Karpas-422 (cell line): ENCODE data around the gene GPD1L. TPM values are rescaled to one million over a fixed set of nuclear protein-coding genes. Genes with fewer than 3 reads are reported as not detected.

ENCODE experiments used
- DNase-seq: peaks from one replicate; pipeline ENCODE4 v3.0.0-alpha.2; 2015
- H2AFZ ChIP-seq: fragments of 200-600 bp; sonication (generic); 2 replicates; pipeline ENCODE4 v1.6.1; 2014; ENCODE audit warnings: antibody characterized with exemption, low read length, mixed read lengths
- H3K27ac ChIP-seq: fragments of 200-600 bp; sonication (generic); 2 replicates; pipeline ENCODE4 v1.5.1; 2014; ENCODE audit warnings: mild to moderate bottlenecking, low read length, moderate library complexity
- H3K27me3 ChIP-seq: fragments of 200-600 bp; sonication (generic); 2 replicates; pipeline ENCODE4 v1.6.1; 2014; ENCODE audit warnings: low read length, mixed read lengths
- H3K36me3 ChIP-seq: fragments of 200-600 bp; sonication (generic); 2 replicates; pipeline ENCODE4 v1.6.1; 2014; ENCODE audit warnings: low read length, mixed read lengths; ENCODE audit not compliant: insufficient read depth
- H3K4me1 ChIP-seq: fragments of 200-600 bp; sonication (generic); 2 replicates; pipeline ENCODE4 v1.6.1; 2014; ENCODE audit warnings: mild to moderate bottlenecking, low read length, mixed read lengths
- H3K4me2 ChIP-seq: fragments of 200-600 bp; sonication (generic); 2 replicates; pipeline ENCODE4 v1.6.1; 2014; ENCODE audit warnings: low read length, low read depth, mild to moderate bottlenecking; ENCODE audit not compliant: poor library complexity, severe bottlenecking
- H3K4me3 ChIP-seq: fragments of 200-600 bp; sonication (generic); 2 replicates; pipeline ENCODE4 v1.5.1; 2014; ENCODE audit warnings: mild to moderate bottlenecking, antibody characterized with exemption, low read length, mixed read lengths
- H3K79me2 ChIP-seq: fragments of 200-600 bp; sonication (generic); 2 replicates; pipeline ENCODE4 v1.6.1; 2014; ENCODE audit warnings: mild to moderate bottlenecking, low read length, mixed read lengths
- H3K9ac ChIP-seq: fragments of 200-600 bp; sonication (generic); 2 replicates; pipeline ENCODE4 v1.6.0; 2014; ENCODE audit warnings: low read length
- H3K9me2 ChIP-seq: fragments of 200-600 bp; sonication (generic), shearing (Covaris generic); replicated peaks from 2 replicates; pipeline ENCODE4 v1.6.0; 2014; ENCODE audit warnings: mild to moderate bottlenecking, low read length, moderate library complexity; ENCODE audit not compliant: insufficient read depth
- H3K9me3 ChIP-seq: fragments of 300-700, 200-600 bp; sonication (generic); 2 replicates; pipeline ENCODE4 v1.6.1; 2014; ENCODE audit warnings: low read length, mixed read lengths
- H4K20me1 ChIP-seq: fragments of 200-600 bp; sonication (generic); 2 replicates; pipeline ENCODE4 v1.6.1; 2014; ENCODE audit warnings: mild to moderate bottlenecking, antibody characterized with exemption, low read length, low read depth; ENCODE audit not compliant: insufficient read depth
- total RNA-seq: library from RNA; depleted of rRNA; stranded (reverse); fragments of >200 nt; shearing (Covaris generic); gene quantifications from 2 replicates; pipeline ENCODE4 v1.2.3, GENCODE V29; 2014; ENCODE audit warnings: low replicate concordance

GPD1L gene
- total RNA-seq, 1 experiment from 2014 or later, result 13.5 TPM

DNA sequence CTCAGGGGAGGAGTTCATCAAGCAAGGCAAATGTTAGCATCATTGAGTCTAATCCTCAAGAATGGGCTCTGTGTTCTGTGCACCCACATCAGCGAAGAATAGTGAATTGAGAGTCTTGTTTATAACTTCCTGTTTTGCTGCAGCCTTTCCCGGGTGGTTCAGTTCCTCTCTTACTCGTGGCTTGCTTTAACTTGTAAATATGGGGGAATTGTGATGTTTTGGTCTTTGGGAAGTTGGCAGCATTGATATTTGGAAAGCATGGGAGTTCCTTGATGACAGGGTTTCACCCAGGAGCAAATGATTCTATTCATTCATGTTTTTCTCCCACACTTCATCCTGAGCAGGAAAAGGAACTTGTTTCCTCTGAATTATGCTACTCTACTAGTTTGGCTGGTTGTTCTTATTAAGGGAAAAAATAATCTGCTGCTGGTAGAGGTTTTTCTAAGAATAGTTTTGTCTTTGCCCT, 40.4 kb downstream of the GPD1L start:
- Histone ChIP-seq H3K9me3 (no peaks in the 10 kb centered on the region), H2AFZ (peak overlapping the region; percentile 79), H3K27me3 (no peaks in the 10 kb centered on the region), H3K79me2 (no peaks in the 10 kb centered on the region), H4K20me1 (no peaks in the 10 kb centered on the region), H3K9ac (peak overlapping the region; percentile 16), H3K9me2 (no peaks in the 10 kb centered on the region), H3K27ac (peak overlapping the region; percentile 61), H3K36me3 (no peaks in the 10 kb centered on the region), H3K4me2 (peak overlapping the region; percentile 45), H3K4me1 (peaks cover 26% of the 10 kb centered on the region), H3K4me3 (0 out of 2 replicates have a peak overlapping the region, but pooled peaks have one; percentile 16)
- DNase-seq, result peak; percentile 51

DNA sequence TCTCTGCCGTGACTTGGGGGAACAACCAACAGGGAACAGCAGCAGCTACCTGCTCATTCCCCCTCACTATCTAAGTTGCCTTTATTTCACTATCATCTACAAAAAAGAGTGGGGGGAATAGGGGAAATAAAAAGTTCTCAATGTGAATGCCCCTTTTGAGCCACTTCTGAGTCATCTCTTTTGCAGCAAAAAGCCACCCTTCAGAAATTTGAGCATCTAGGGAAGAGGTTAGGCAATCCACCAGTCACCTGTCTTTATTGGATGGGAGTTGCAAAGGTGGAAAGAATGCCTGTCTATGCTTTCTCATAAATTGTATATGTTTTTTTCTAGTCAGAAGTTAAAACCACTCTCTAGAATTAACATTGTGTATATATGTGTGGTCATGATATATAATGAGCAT, 41.1 kb downstream of the GPD1L start:
- Histone ChIP-seq H3K4me2 (no peak overlapping the region), H3K9me2 (no peaks in the 10 kb centered on the region), H3K27ac (peak overlapping the region; percentile 61), H3K36me3 (no peaks in the 10 kb centered on the region), H3K79me2 (no peaks in the 10 kb centered on the region), H3K27me3 (no peaks in the 10 kb centered on the region), H2AFZ (no peak overlapping the region), H4K20me1 (no peaks in the 10 kb centered on the region), H3K4me3 (no peak overlapping the region), H3K9ac (no peak overlapping the region), H3K9me3 (no peaks in the 10 kb centered on the region), H3K4me1 (peaks cover 26% of the 10 kb centered on the region)
- DNase-seq, result no peak

DNA sequence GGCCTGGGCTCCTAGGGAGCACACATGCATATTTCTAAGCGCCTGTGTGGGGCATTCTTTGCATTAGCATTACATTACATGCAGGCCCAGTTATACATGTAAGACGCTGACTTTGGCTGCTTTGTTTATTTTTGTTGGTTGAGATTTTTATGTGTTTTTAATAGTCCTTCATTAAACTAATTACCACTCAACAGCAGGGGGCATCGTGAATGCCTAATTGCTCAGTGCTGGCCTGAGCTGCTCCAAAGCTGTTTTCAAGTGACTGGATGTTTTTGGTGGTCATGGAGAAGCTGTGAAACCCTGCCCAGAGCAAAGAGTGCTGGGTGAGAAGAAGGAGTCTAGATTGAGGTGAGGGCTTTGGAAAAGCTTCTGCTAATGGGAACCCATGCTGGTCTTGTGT, 41.5 kb downstream of the GPD1L start:
- H3K27me3 ChIP-seq, result no peaks in the 10 kb centered on the region
- H3K9me3 ChIP-seq, result no peaks in the 10 kb centered on the region
- H4K20me1 ChIP-seq, result no peaks in the 10 kb centered on the region
- H3K27ac ChIP-seq, result peak overlapping the region; percentile 61; the same call in 1 of the 2 replicates
- H3K9me2 ChIP-seq, result no peaks in the 10 kb centered on the region
- no peak overlapping the region for H2AFZ ChIP-seq
- peaks cover 26% of the 10 kb centered on the region for H3K4me1 ChIP-seq
- no peaks in the 10 kb centered on the region for H3K79me2 ChIP-seq
- no peak overlapping the region for H3K9ac ChIP-seq
- H3K36me3 ChIP-seq, result no peaks in the 10 kb centered on the region
- no peak overlapping the region for H3K4me2 ChIP-seq
- no peak for DNase-seq
- H3K4me3 ChIP-seq, result no peak overlapping the region

DNA sequence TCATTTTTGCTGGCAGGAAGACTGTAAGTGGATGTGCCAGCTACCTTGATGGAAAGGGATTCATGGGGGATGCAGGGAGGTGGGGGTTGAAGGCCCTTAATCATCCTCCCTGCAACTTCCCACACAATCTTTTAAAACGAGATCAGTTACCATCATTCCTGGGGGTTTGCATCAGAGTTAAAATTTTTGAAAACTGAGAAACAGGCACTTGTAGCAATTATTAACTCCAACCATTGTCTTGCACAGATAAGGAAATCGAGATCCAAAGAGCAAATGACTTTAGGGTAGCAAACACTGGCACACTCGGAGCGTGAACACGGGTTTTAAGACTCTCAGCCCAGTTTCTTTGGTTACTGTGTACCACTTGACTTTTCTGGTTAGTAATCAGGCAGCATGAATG, 41.9 kb downstream of the GPD1L start:
- no peak for DNase-seq
- Histone ChIP-seq H3K27ac (no peak overlapping the region), H4K20me1 (no peaks in the 10 kb centered on the region), H3K9ac (no peak overlapping the region), H3K36me3 (no peaks in the 10 kb centered on the region), H3K79me2 (no peaks in the 10 kb centered on the region), H3K27me3 (no peaks in the 10 kb centered on the region), H3K9me2 (no peaks in the 10 kb centered on the region), H3K4me2 (no peak overlapping the region), H3K4me1 (peaks cover 26% of the 10 kb centered on the region), H3K4me3 (no peak overlapping the region), H3K9me3 (no peaks in the 10 kb centered on the region), H2AFZ (no peak overlapping the region)

DNA sequence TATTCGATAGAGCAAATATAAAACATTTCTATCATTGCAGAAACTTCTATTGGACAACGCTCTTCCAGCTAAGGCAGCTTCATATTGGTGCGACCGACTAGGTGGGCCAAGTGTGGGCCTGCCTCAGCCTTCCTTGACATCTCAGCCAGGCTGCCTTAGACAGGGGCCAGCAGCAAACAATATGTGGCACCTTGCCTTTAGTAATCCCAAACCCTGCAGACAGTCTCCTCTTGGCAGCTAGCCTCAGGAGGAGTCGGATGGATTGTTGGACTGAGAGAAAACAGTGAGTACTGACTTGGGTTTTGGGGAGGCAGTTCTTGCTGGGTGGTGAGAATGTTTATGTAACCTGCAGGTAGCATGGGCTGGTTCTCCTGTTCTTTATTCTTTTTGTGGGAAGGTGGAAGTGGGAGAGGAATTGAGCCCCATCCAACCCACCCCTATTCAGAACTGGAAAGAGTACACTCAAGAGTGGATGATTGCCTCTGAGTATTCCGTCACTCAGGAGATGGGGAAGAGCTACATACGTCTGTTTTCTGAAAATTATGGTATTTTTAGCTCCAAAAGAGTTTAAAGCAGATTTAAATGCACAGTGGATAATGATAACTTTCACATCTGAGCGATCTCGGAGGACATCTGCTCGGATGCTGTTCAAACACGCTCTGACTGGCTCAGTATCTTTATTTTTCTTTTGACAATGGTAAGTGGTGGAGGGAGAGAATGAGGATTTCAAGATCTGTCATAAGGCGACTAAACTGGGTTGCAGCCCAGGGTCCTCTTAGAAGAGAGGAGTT, 47.2 kb downstream of the GPD1L start:
- Histone ChIP-seq H3K4me2 (no peak overlapping the region), H4K20me1 (no peaks in the 10 kb centered on the region), H3K9me2 (no peaks in the 10 kb centered on the region), H3K79me2 (no peaks in the 10 kb centered on the region), H3K9ac (no peak overlapping the region), H3K4me1 (no peaks in the 10 kb centered on the region), H2AFZ (no peak overlapping the region), H3K27ac (no peak overlapping the region), H3K9me3 (no peaks in the 10 kb centered on the region), H3K36me3 (no peaks in the 10 kb centered on the region), H3K27me3 (no peaks in the 10 kb centered on the region), H3K4me3 (no peak overlapping the region)
- no peak for DNase-seq

DNA sequence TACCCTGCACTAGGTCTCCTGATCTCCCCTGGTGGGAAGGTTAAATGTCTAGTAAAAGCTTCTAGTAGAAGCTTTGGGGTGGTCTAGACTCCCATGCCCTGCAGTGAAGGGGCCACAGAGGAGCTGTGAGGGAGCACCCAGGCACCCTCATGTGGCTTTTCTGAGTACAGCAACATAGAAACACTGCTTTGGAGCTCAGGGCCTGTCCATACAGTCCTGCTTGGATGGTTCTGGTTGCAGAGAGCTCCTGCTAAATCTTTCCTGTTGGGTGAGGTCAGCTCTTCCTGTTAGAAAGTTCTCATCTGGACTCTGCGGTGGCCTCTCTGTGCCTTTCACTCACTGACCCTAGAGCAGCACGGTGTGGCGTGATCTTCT, 47.8 kb downstream of the GPD1L start:
- Histone ChIP-seq H3K9me2 (no peaks in the 10 kb centered on the region), H2AFZ (no peak overlapping the region), H3K4me1 (no peaks in the 10 kb centered on the region), H3K4me2 (no peak overlapping the region), H3K27ac (no peak overlapping the region), H3K4me3 (no peak overlapping the region), H3K9ac (no peak overlapping the region), H3K27me3 (no peaks in the 10 kb centered on the region), H3K36me3 (no peaks in the 10 kb centered on the region), H3K9me3 (no peaks in the 10 kb centered on the region), H3K79me2 (no peaks in the 10 kb centered on the region), H4K20me1 (no peaks in the 10 kb centered on the region)
- DNase-seq, result peak; percentile 59

DNA sequence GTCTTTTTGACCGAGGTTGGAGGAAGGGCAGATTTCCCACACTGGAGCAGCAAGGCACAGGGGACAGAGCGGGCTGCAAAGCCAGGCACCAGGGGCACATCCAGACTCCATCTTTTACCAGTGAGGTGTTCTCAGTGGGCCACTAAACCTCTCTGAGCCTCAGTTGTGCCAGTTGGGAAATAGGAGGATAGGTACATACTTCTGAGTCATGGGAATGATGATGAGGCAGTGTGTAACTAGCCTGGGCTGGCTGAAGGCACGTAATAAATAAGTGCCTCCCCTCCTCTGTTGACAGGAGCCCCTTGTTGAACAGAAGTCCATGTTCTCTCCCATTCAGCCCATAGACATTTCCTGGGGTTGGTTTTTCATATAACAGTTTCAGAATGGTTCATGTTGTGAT, 48.7 kb downstream of the GPD1L start:
- H4K20me1 ChIP-seq, result no peaks in the 10 kb centered on the region
- H3K27ac ChIP-seq, result no peak overlapping the region
- no peaks in the 10 kb centered on the region for H3K9me3 ChIP-seq
- no peaks in the 10 kb centered on the region for H3K79me2 ChIP-seq
- H2AFZ ChIP-seq, result no peak overlapping the region
- no peak overlapping the region for H3K4me3 ChIP-seq
- no peaks in the 10 kb centered on the region for H3K27me3 ChIP-seq
- H3K9me2 ChIP-seq, result no peaks in the 10 kb centered on the region
- no peaks in the 10 kb centered on the region for H3K4me1 ChIP-seq
- no peak overlapping the region for H3K4me2 ChIP-seq
- H3K9ac ChIP-seq, result no peak overlapping the region
- no peak for DNase-seq
- no peaks in the 10 kb centered on the region for H3K36me3 ChIP-seq

DNA sequence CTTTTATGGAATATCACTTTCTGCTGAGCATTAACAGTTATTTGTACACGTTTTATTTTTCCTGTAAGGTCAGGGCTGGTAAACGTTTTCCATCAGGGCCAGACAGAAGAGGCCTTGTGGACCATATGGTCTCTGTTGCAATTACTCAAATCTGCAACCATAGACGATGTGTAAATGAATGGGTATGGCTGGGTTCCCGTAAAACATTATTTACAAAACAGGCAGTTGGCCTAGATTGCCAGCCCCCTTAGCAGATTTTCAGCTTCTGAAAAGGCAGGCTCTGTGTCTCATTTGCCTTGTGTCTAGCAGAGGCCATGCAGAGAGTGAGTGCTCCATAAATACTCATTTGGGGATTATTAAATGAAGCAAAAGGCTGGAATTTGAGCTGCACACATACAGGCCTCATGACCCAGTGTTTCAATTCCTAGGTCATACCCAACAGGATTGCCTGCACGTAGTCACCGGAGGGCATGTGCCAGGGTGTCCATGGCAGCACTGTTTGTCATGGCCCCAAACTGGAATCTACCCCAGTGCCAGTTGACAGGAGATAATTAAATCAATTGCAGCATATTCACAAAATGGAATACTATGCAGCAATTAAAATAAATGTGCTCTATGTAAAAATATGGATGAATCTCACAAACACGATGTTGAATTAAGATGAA, 51.3 kb downstream of the GPD1L start:
- Histone ChIP-seq H3K36me3 (no peaks in the 10 kb centered on the region), H3K4me3 (no peak overlapping the region), H3K9me2 (no peaks in the 10 kb centered on the region), H3K4me1 (no peaks in the 10 kb centered on the region), H3K9me3 (no peaks in the 10 kb centered on the region), H3K27ac (no peak overlapping the region), H2AFZ (no peak overlapping the region), H3K4me2 (no peak overlapping the region), H4K20me1 (no peaks in the 10 kb centered on the region), H3K79me2 (no peaks in the 10 kb centered on the region), H3K9ac (no peak overlapping the region), H3K27me3 (no peaks in the 10 kb centered on the region)
- no peak for DNase-seq
